Activated naive CD4-positive, alpha-beta T cell treated with anti-CD3 and anti-CD28 coated beads for 36 hours (primary cell): Measurements from ENCODE around the gene TCF4. TPM values are rescaled to one million over a fixed set of nuclear protein-coding genes. Genes with fewer than 3 reads are reported as not detected.

ENCODE experiments used
- CTCF ChIA-PET: fragments of 350-600 bp; sonication (Branson Sonifier 250); formaldehyde crosslinking; loops from one replicate; lab custom pipeline; 2021; ENCODE audit warnings: antibody characterized with exemption; lab: Charles Lee
- DNase-seq: peaks from one replicate; pipeline ENCODE4 v3.0.0-alpha.2; 2020
- H3K27ac Mint-ChIP-seq: one replicate; pipeline ENCODE4 v1.8.0; 2021; ENCODE audit warnings: mild to moderate bottlenecking, mixed read lengths
- H3K27me3 Mint-ChIP-seq: one replicate; pipeline ENCODE4 v1.8.0; 2021; ENCODE audit warnings: low read depth, mixed read lengths
- H3K36me3 Mint-ChIP-seq: one replicate; pipeline ENCODE4 v1.8.0; 2021; ENCODE audit warnings: low read depth, mixed read lengths
- H3K4me1 Mint-ChIP-seq: one replicate; pipeline ENCODE4 v1.8.0; 2021; ENCODE audit warnings: low read depth, mixed read lengths
- H3K4me3 Mint-ChIP-seq: one replicate; pipeline ENCODE4 v1.8.0; 2021; ENCODE audit warnings: mild to moderate bottlenecking, moderate library complexity, mixed read lengths
- H3K9me3 Mint-ChIP-seq: one replicate; pipeline ENCODE4 v1.8.0; 2021; ENCODE audit warnings: mixed read lengths
- intact Hi-C: fragments of 100-400 bp; cut with micrococcal nuclease; formaldehyde crosslinking; loops from one replicate; pipeline ENCODE4 v1.15.1; 2023
- total RNA-seq, 2 experiments: library from RNA; stranded (reverse); gene quantifications; one replicate each; pipeline ENCODE4 v1.2.3, GENCODE V29; 2021

Gene TCF4
- total RNA-seq, 2 experiments from 2014 or later, result 0.49 to 0.91 TPM

DNA sequence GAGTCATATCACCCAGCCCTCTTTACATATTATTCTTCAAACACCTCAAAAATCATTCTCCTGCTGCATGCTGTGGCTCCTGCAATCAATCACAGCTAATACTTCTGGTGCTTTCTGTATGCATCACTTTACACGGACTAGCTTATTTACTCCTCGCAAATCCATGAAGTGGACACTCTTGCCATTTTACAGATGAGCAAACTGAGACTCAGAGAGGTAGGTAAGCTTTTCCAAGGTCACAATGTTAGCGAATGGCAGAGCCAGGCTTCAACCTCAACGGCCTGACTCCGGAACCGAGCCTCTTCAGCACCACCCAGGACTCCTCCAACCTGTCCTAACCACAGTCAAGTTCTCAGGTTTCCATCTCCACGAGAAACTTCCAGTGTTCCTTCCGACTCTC is 36.8 kb downstream of the TCF4 start:
- no peaks in the 10 kb centered on the region for H3K9me3 Mint-ChIP-seq
- intact Hi-C loops, result no loop called here
- peaks cover 2% of the 10 kb centered on the region for H3K27me3 Mint-ChIP-seq
- H3K27ac Mint-ChIP-seq, result no peak overlapping the region
- no peak overlapping the region for H3K4me3 Mint-ChIP-seq
- H3K36me3 Mint-ChIP-seq, result no peaks in the 10 kb centered on the region
- H3K4me1 Mint-ChIP-seq, result no peaks in the 10 kb centered on the region
- no peak for DNase-seq
- CTCF ChIA-PET, result no interaction called here

GRCh38 chr18:55550471-55550870 is 37.5 kb downstream of the TCF4 start:
- CTCF ChIA-PET, result no interaction called here
- DNase-seq, result no peak

GRCh38 chr18:55549474-55550104 is 38.4 kb downstream of the TCF4 start:
- Mint-ChIP-seq H3K27ac (no peak overlapping the region), H3K4me1 (no peaks in the 10 kb centered on the region), H3K9me3 (no peaks in the 10 kb centered on the region), H3K4me3 (no peak overlapping the region), H3K27me3 (no peaks in the 10 kb centered on the region), H3K36me3 (no peaks in the 10 kb centered on the region)
- CTCF ChIA-PET, result no interaction called here
- DNase-seq, result no peak
- intact Hi-C loops, result no loop called here

More at GRCh38 chr18:55550471-55550870, 37.5 kb downstream of the TCF4 start:
- peaks cover 2% of the 10 kb centered on the region for H3K27me3 Mint-ChIP-seq
- H3K4me1 Mint-ChIP-seq, result no peaks in the 10 kb centered on the region
- no peaks in the 10 kb centered on the region for H3K36me3 Mint-ChIP-seq
- no peaks in the 10 kb centered on the region for H3K9me3 Mint-ChIP-seq
- no peak overlapping the region for H3K27ac Mint-ChIP-seq
- no peak overlapping the region for H3K4me3 Mint-ChIP-seq
- intact Hi-C loops, result no loop called here

DNA sequence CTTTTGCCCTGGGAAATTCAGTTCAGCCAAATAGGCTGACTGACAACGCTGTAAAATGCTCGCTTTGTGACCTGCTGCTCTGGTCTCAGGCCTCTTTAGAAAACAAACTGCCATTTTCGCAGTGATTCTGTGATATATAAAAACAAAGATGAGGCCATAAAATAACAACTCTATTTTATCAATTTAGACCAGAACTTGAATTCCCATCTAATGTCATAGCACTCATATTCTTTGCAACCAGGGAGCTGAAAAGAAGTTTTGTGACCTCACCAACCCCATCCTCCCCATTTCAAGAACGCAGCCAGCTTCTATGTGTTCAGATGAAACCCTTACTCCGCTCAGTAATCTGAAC is 40.3 kb downstream of the TCF4 start:
- CTCF ChIA-PET, result no interaction called here
- H3K36me3 Mint-ChIP-seq, result no peaks in the 10 kb centered on the region
- intact Hi-C loops, result no loop called here
- H3K27ac Mint-ChIP-seq, result no peak overlapping the region
- no peaks in the 10 kb centered on the region for H3K4me1 Mint-ChIP-seq
- no peaks in the 10 kb centered on the region for H3K9me3 Mint-ChIP-seq
- DNase-seq, result no peak
- no peaks in the 10 kb centered on the region for H3K27me3 Mint-ChIP-seq
- no peak overlapping the region for H3K4me3 Mint-ChIP-seq

- Mint-ChIP-seq H3K36me3 (no peaks in the 10 kb centered on the region), H3K27me3 (no peaks in the 10 kb centered on the region), H3K4me1 (no peaks in the 10 kb centered on the region), H3K9me3 (no peaks in the 10 kb centered on the region), H3K27ac (no peak overlapping the region), H3K4me3 (no peak overlapping the region)
- DNase-seq, result no peak
- CTCF ChIA-PET, result no interaction called here
- intact Hi-C loops, result no loop called here
Observed at GRCh38 chr18:55546851-55547704, 40.9 kb downstream of the TCF4 start.

DNA sequence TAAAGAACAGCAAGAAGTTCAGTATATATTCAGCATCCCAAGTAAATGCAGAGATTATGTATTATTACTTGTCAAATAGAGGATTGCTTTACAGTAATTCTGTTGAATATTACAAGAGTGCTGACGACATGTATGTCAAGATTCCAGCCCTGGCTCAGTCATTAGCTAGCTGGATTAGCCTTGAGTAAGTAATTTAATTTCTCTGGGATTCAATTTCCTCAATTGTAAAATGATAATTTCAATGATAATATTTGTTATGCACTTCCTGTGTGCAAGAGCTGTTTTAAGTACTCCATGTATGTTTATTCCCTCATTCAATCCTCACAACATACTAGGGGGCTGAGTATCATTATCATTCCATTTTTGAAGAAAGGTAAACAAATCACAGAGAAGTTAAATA is 44.0 kb downstream of the TCF4 start:
- no peak for DNase-seq
- no peak overlapping the region for H3K27ac Mint-ChIP-seq

GRCh38 chr18:55543130-55543704 is 44.8 kb downstream of the TCF4 start:
- no peak for DNase-seq
- H3K36me3 Mint-ChIP-seq, result no peaks in the 10 kb centered on the region
- CTCF ChIA-PET, result interaction anchor here (0.7 kb wide), 1 partner anchor 192 kb away, joined by 3 read pairs; no protein-coding TSS in a partner anchor

More for the DNA sequence above, 44.0 kb downstream of the TCF4 start:
- no peak overlapping the region for H3K4me3 Mint-ChIP-seq
- H3K36me3 Mint-ChIP-seq, result no peaks in the 10 kb centered on the region
- CTCF ChIA-PET, result no interaction called here
- no peaks in the 10 kb centered on the region for H3K4me1 Mint-ChIP-seq
- H3K9me3 Mint-ChIP-seq, result no peaks in the 10 kb centered on the region
- intact Hi-C loops, result no loop called here
- no peaks in the 10 kb centered on the region for H3K27me3 Mint-ChIP-seq

DNA sequence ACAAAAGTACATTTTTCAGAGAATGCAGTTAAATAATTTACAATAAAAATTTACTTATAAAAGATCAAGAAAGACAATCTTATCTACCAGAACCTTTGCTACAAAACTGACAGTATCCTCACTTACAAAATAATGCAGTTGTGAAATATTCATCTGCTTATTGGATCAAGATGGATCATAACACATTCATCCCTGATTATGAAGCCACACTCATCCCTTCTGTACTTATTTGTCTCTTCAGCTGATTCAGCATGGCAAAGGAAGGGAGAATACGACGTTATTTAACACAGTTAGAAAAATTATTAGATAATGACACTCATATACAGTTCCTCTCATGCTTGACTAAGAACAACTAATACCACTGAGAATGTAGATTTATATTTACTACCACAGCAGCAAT is 46.4 kb downstream of the TCF4 start:
- Mint-ChIP-seq H3K9me3 (no peaks in the 10 kb centered on the region), H3K4me1 (no peaks in the 10 kb centered on the region), H3K4me3 (no peak overlapping the region), H3K36me3 (no peaks in the 10 kb centered on the region), H3K27ac (no peak overlapping the region), H3K27me3 (no peaks in the 10 kb centered on the region)
- DNase-seq, result no peak
- intact Hi-C loops, result no loop called here
- CTCF ChIA-PET, result no interaction called here

More at GRCh38 chr18:55543130-55543704, 44.8 kb downstream of the TCF4 start:
- Mint-ChIP-seq H3K27me3 (no peaks in the 10 kb centered on the region), H3K4me3 (no peak overlapping the region), H3K4me1 (no peaks in the 10 kb centered on the region), H3K27ac (no peak overlapping the region), H3K9me3 (no peaks in the 10 kb centered on the region)
- intact Hi-C loops, result no loop called here

DNA sequence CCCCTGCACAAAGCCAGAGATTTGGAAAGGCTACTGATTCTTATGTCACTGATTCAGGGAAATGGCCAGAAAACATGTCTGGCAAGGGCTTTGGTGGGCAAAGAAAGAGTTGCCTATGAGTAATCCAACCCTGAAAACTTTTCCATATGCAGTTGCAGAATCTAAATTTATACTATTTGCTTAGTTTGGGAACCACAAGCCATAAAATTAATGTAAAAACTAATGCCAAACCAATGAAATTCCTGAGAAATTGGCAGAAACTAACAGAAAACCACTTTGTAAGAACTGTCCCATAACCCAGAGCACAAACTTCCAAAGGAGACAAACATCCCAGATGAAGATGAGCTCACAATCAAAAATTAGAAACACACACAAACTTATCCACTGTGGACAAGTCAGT is 48.8 kb downstream of the TCF4 start:
- Mint-ChIP-seq H3K4me1 (peaks cover 3% of the 10 kb centered on the region), H3K9me3 (no peaks in the 10 kb centered on the region), H3K27ac (no peak overlapping the region), H3K4me3 (no peak overlapping the region), H3K36me3 (no peaks in the 10 kb centered on the region), H3K27me3 (no peaks in the 10 kb centered on the region)
- intact Hi-C loops, result no loop called here
- CTCF ChIA-PET, result no interaction called here
- no peak for DNase-seq

DNA sequence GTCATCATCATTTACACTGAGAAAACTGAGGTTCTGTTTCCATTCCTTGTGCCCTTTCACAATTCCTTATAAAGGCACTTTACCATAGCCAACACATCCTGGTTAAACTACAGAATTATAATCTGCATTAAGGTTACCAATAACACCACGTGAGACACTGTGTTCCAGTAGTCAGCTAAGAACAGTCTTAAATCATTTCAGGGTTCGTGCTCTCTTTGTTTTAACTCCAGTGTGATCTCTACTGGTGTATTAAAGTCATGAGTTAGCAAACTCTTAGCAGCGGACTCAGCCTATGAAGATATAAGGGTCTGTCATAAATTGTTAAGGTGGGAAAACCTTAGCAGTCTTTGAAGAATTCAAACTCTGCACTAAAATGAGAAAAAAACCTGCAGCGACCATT is 53.0 kb downstream of the TCF4 start:
- intact Hi-C loops, result no loop called here
- DNase-seq, result no peak
- H3K27ac Mint-ChIP-seq, result no peak overlapping the region
- H3K27me3 Mint-ChIP-seq, result peaks cover 2% of the 10 kb centered on the region
- peaks cover 2% of the 10 kb centered on the region for H3K9me3 Mint-ChIP-seq
- H3K4me1 Mint-ChIP-seq, result peaks cover 3% of the 10 kb centered on the region
- H3K4me3 Mint-ChIP-seq, result no peak overlapping the region
- CTCF ChIA-PET, result no interaction called here
- H3K36me3 Mint-ChIP-seq, result no peaks in the 10 kb centered on the region

- intact Hi-C loops, result no loop called here
- Mint-ChIP-seq H3K36me3 (no peaks in the 10 kb centered on the region), H3K27me3 (peaks cover 2% of the 10 kb centered on the region), H3K4me1 (peaks cover 3% of the 10 kb centered on the region), H3K4me3 (no peak overlapping the region), H3K27ac (no peak overlapping the region), H3K9me3 (peaks cover 2% of the 10 kb centered on the region)
- DNase-seq, result no peak
- CTCF ChIA-PET, result no interaction called here
Observed at GRCh38 chr18:55534547-55534946, 53.4 kb downstream of the TCF4 start.

DNA sequence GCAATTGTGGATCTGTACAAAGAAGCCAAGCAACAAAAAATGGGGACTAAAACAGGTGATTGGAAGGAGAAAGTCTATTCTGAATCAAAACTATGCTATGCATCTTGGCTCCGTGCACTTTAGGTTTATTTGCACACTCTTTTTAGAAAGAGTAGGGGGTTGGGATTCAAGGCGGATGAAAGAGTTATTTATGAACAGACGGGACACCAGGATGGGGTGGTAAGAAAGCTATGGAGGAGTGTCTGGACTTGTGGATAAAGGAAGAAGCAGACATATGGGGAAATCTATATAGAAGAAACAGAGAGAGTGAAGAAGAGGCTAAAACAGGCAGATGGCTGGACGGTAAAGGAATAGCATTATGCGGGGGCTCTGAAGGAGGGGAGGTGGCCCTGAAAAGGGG is 57.8 kb downstream of the TCF4 start:
- intact Hi-C loops, result no loop called here
- no peaks in the 10 kb centered on the region for H3K36me3 Mint-ChIP-seq
- CTCF ChIA-PET, result interaction anchor here (0.6 kb wide), 1 partner anchor 45 kb away, joined by 3 read pairs; no protein-coding TSS in a partner anchor

More for the DNA sequence above, 57.8 kb downstream of the TCF4 start:
- Mint-ChIP-seq H3K27me3 (peaks cover 2% of the 10 kb centered on the region), H3K9me3 (peaks cover 2% of the 10 kb centered on the region), H3K27ac (no peak overlapping the region), H3K4me3 (no peak overlapping the region), H3K4me1 (peaks cover 3% of the 10 kb centered on the region)
- no peak for DNase-seq
